ENCODE data around the gene SLC17A9.

DNA sequence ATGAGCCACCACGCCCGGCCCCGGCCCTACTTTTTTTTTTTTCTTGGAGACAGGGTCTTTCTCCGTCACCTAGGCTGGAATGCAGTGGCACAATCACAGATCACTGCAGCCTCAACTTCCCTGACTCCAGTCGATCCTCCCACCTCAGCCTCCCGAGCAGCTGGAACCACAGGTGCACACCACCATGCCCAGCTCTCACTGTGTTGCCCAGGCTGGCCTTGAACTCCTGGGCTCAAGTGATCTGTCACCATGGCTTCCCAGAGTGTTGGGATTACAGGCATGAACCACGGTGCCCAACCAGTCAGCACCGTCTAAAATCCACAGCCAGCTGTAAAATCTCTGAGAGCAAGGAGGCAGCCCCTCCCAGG is 17.4 kb downstream of the SLC17A9 start:
- TF ChIP-seq EZH2 (IDR thresholded peaks at IDR 0.05; ENCODE audit: borderline replicate concordance, insufficient read depth, low read depth, low read length, poor library complexity, severe bottlenecking), result no peak
- TF ChIP-seq, protein P1, sequence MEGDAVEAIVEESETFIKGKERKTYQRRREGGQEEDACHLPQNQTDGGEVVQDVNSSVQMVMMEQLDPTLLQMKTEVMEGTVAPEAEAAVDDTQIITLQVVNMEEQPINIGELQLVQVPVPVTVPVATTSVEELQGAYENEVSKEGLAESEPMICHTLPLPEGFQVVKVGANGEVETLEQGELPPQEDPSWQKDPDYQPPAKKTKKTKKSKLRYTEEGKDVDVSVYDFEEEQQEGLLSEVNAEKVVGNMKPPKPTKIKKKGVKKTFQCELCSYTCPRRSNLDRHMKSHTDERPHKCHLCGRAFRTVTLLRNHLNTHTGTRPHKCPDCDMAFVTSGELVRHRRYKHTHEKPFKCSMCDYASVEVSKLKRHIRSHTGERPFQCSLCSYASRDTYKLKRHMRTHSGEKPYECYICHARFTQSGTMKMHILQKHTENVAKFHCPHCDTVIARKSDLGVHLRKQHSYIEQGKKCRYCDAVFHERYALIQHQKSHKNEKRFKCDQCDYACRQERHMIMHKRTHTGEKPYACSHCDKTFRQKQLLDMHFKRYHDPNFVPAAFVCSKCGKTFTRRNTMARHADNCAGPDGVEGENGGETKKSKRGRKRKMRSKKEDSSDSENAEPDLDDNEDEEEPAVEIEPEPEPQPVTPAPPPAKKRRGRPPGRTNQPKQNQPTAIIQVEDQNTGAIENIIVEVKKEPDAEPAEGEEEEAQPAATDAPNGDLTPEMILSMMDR (IDR thresholded peaks at IDR 0.05), result no peak

Data from B cell (primary cell).